GM12873 (cell line): Measurements from ENCODE around the gene CYP26B1.

Source experiments
- CTCF ChIP-seq: IDR thresholded peaks from 2 replicates; pipeline ENCODE4 v1.5.1; 2012; ENCODE audit warnings: low read depth, mild to moderate bottlenecking, moderate library complexity, low read length, control low read depth; ENCODE audit not compliant: insufficient read depth; ENCODE audit errors: missing control alignments

CYP26B1 gene

DNA sequence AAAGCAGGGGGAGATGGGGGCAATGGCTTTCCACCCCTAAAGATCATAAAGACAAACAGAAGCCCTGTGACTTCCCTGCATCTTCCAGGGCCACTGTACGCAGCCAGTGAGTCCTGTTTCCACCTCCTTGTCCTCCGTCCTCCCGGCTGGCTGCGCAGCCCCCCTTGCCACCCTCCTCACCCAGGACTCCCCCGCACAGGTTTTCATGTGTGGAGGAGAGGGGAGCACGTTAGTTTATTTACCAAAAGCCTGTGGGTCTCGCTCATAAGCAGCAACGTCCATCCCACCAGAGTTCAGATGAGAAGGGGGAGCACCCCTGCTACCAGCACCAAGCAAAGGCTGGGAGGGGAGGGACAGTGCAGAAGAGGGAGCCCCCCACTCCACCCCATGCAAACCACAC, 11.7 kb downstream of the CYP26B1 start:
- TF ChIP-seq CTCF, result no peak

DNA sequence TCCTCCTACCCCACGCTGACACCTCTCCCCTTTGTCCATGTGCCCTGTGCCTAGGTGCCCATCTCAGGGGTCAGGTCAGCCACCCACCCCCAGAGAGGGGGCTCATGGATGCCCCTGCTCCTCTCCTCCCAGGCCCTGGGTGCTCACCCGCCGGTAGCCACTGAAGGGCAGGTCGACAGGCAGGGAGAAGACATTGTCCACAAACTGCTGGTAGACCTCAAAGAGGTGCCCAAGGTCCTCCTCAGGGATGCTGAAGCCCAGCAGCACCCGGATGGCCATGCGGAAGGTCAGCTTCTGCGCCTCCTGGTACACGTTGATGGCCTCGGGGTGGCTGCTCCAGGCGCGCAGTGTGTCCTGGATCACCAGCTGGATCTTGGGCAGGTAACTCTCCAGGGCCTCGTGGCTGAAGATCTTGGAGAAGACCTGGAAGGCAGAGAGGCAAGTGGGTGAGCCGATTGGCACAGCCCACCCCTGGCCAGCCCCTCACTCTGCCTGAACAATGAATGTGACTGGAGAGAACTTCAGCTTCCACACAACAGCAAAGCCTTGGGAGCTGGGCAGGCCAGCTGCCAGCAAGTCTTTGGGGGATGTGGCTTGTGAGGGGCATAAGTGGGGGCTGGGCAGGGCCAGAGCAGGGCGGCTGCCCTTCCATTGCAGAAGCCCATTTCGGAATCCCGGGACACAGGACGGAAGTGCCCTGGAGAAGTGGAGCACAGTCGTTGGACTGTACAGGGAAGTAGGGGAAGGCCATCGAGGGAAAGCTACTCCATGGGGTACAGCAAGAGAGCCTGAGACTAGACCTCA, 12.5 kb downstream of the CYP26B1 start:
- TF ChIP-seq CTCF, result no peak

- TF ChIP-seq CTCF, result no peak
These were observed 13.2 kb downstream of the CYP26B1 start for GRCh38 chr2:72134408-72134996.

- TF ChIP-seq CTCF, result no peak
These were observed 13.8 kb downstream of the CYP26B1 start for GRCh38 chr2:72133721-72134407.

GRCh38 chr2:72132981-72133720, 14.5 kb downstream of the CYP26B1 start:
- TF ChIP-seq CTCF, result no peak

DNA sequence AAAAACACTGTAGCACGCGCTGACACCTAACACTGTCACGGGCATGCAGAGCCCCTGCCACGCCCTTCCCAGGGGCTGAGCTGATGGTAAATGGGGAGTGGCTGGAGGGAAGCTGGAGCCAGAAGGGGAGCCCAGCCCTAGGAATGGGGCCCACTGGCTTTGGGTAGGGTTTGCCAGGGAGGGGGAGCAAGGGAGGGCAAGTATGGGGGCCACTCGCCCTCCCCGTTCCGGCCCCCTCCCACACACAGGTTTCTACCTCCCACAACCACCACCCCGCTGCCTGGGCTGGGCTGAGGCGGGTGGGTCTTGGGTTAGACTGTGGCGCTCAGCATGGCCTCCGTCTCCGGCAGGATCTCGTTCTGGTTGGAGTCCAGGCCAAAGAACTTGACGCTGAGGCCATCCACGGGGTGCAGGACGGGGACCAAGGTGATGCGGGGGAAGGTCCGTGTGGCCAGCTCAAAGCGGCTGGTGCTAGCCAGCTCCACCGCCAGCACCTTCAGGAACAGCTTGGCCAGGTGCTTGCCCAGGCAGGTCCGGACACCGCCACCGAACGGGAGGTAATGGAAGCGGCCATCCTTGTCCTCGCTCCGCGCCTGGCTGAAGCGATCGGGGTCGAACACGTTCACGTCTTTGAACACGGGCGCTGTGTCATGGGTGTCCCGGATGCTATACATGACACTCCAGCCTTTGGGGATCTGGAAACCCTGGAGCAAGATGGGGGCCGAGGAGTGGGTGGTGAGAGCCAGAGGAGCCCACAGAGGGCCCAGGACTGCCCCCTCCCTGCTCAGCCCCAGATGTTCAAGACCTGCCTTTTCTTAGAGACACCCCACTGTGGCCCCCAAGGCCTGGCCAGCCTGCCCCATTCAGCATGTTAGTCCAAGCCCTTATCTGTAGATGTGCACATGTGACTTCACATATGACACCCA, 15.5 kb downstream of the CYP26B1 start:
- TF ChIP-seq CTCF, result no peak
